COLO668 (cell line): ENCODE data around the gene ZCCHC13.
"Not testable (repeated sequence)": the region's sequence is repeated elsewhere in the genome, so short reads cannot be mapped to it uniquely, and the experiment has no call there.

ENCODE experiments used
- DNase-seq: peaks from one replicate; lab custom pipeline; 2025; ENCODE audit not compliant: unreplicated experiment; lab: John Stamatoyannopoulos, UW

ZCCHC13 gene

DNA sequence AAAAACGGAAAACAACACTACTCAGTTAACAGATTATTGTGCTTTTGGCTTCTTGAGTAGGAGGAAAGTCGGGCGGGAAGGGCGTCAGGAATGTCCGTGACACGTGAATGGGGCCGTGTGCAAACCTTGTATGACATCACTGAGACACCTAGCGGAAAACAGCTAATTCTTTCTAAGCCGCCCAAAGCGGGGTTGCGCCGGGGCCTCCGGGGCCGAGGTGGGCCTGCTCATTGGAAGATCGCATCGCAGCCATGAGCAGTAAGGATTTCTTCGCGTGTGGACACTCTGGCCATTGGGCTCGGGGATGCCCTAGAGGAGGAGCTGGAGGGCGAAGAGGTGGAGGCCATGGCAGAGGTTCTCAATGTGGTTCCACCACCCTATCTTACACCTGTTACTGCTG, at the start of gene ZCCHC13:
Gene ZCCHC13, plus strand, starts transcription at position 165 of the 400 bp plus-strand sequence. Its CDS starts 87 bp downstream, at position 252.
- no peak for DNase-seq

DNA sequence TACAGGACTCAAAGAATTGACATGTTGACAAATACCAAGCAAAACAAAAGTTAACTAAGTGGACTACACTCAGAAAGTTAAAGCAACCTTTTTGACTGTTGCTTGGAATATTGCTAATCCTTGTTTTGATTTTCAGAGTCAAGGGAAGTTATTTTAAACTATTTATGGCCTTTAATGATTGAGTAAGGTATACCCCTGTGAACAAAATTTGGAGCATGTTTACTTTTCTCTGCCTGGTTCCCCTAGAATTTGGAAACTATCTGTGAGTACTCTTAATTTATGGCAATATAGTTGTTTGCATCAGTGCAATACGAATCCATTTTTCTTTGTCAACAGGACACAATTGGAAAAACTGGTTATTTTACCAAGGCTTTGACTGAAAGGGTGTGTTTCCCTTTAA, 45.9 kb upstream of the ZCCHC13 start:
- not testable (repeated sequence) for DNase-seq

- DNase-seq: no peak
Observed at GRCh38 chrX:74259885-74260491, 44.0 kb upstream of the ZCCHC13 start.

GRCh38 chrX:74262452-74263209, 41.3 kb upstream of the ZCCHC13 start:
- no peak for DNase-seq

- DNase-seq: no peak
Observed at GRCh38 chrX:74270393-74270792, 33.6 kb upstream of the ZCCHC13 start.

DNA sequence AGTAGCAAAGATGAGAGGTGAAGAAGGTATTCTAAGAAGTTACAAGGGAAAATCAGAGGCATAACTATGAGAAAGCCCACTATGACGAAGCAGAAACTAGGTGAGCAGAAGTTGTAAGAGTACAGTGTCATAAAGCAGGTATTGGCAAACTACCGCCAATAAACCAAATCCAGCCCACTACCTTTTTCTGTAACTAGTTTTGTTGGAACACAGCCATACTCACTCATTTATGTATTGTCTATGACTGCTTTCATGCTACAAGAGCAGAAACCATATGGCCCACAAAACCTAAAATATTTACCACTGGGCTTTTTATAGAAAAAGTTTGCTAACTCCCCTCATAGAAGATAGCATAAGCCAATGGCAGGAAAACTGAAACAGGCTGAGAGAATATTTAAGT, 31.8 kb upstream of the ZCCHC13 start:
- no peak for DNase-seq

DNA sequence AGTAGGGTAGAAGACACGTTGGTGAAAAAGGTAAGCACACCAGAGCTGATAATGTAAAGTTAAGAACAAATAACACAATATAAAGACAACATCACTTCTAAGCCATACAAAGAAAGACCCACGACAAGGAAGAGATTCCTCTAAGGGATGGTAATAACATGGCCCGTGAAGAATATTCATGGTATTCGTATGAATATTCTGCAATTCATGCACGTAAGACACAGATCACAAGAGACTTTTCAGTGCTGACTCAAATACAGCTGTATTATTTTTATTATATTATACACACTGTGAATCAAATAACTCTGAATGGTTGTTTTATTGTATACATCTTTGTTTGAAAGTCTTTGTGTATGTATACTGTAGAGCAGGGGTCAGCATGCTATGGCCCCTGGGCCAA, 29.5 kb upstream of the ZCCHC13 start:
- no peak for DNase-seq

DNA sequence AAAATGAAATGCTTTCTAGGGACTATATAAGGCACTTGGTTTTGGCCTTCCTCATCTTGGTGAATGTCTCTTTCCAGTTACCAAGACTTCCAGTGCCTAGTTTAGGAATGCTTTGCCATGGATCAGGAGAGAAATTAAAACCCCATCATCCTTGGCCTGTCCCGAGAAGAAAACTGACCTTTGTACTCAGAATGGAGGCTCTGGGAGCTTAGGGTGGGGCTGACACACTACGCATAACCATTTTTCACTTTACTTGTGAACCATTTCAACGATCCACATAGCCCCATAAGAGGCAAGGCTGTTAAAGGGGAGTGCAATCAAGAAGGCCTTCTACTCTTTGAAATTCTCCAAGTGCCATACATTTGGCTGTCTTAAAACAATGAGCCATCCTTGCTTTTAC, 26.7 kb upstream of the ZCCHC13 start:
- DNase-seq: no peak

- no peak for DNase-seq
Observed at GRCh38 chrX:74277846-74278245, 26.1 kb upstream of the ZCCHC13 start.

- DNase-seq: no peak
Observed at GRCh38 chrX:74280759-74281158, 23.2 kb upstream of the ZCCHC13 start.

DNA sequence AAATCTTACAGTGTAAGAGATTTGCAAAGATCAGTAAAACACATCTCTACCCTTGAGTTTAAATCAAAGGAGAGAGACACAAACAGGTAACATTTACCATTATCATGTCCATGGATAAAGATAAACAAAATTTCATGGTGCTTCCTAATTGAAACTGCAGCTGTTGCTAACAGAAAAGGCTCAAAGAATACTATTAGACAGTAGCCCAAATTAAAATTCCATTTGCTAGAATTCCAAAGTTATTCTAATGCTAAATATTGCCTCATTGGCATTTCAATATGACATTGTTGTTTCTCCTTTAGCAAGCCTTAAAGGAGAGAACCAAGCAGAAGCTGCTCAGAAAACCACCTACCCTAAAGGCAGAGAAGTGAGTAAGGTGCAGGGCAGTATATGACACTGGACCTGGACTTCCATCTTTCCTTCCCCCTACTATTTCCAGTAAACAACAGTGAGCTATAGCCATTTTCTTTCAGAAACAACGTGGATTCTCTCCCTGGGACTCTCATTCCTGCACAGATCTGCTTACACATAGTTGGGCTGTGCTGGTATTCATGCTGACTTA, 19.5 kb upstream of the ZCCHC13 start:
- DNase-seq: no peak

GRCh38 chrX:74286950-74287740, 16.8 kb upstream of the ZCCHC13 start:
- no peak for DNase-seq

GRCh38 chrX:74291577-74291963, 12.4 kb upstream of the ZCCHC13 start:
- DNase-seq: no peak

GRCh38 chrX:74291964-74292807, 11.8 kb upstream of the ZCCHC13 start:
- DNase-seq: peak; percentile 87

- no peak for DNase-seq
Observed at GRCh38 chrX:74292808-74293123, 11.2 kb upstream of the ZCCHC13 start.

DNA sequence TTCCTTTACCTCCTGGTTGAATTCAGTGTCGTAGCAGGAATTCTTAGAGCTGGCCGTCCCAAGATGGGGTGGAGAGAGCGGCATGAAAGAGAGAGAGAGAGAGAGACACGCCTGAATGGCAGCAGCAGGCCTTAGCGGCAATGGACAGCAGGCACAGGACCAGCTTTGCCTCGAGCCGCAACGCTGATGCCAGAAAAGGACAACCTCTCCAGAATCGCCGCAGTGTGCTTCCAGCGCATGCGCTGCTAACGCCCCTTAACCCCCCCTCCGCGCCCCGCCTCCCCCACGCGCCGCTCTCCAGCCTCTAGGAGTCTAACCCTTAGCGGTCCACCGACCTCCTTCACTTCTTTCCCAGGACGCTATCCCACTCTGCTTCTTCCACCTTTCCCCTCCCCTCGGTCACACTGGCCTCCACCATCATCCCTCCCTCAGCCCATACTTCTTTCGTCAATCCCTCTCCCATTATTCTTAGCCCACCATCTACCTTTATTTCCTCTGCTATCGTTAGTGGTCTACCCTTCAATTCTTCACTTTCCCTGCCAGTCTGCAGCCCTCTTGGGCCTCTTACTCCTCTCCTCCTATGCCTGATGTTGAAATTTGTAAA, 10.5 kb upstream of the ZCCHC13 start:
- DNase-seq: peak; percentile 70

- no peak for DNase-seq
Observed at GRCh38 chrX:74295101-74295500, 8.9 kb upstream of the ZCCHC13 start.

DNA sequence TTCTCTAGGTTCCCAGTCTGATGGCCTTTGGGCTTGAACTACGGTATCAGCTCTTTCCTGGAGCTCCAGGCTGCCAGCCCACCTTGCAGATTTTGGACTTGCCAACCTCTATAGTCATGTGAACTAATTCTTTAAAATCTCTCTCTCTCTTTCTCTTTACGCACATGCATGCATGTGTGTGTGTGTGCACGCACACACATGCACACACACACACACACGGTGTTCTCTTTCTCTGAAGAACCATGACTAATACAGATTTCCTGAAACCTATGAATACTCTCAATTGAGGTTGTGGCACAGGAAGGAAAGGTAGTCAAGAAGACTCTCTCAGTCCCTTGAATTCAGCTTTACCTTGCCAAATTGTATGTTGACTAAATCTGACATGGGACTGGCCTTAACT, 6.2 kb upstream of the ZCCHC13 start:
- no peak for DNase-seq

DNA sequence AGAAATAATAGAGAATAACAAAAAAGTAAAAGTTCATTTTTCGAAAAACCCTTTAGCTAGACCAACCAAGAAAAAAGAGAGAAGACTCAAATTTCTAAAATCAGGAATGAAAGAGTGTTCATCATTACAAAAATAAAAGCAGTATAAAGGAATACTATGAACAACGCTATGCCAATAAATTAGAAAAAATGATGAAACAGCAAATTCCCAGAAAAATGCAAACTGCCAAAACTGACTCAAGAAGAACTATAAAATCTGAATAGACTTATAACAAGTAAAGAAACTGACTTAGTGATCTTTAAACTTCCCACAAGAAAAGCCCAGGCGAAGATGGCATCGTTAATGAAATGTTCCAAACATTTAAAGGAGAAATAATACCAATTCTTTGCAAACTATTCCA, 3.1 kb upstream of the ZCCHC13 start:
- no peak for DNase-seq

DNA sequence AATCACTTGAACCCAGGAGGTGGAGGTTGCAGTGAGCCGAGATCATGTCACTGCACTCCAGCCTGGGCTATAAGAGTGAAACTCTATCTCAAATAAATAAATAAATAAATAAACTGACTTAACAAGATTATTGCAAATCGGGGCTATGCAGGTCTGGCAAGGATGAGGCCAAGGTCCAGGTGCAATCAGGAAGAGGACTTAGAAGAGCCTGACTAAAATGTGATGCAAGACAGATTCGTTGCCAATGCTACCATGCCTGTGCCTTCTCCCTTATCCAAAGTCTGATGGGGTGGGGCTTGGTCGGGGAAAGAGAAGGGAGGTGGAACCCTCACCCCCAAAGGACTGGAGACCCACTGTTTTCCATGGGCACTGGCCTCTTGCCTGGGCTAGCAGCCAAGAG, 14.7 kb downstream of the ZCCHC13 start:
- no peak for DNase-seq

DNA sequence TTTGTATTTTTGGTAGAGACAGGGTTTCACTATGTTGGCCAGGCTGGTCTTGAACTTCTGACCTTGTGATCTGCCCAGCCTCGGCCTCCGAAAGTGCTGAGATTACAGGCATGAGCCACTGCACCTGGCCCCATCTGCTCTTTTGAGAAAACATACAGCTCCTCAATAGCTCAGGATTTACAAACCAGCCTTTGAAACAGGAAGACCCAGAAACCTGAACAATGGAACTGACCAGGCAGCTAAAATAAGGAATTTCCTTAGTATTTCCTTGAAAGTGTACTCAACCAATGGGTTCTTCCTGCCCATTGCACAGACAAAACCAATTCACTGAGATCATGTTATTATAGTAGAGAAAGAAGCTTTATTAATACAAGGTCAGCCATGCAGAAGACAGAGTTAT, 15.3 kb downstream of the ZCCHC13 start:
- DNase-seq: not testable (repeated sequence)
